Activated CD4-positive, alpha-beta memory T cell treated with anti-CD3 and anti-CD28 coated beads for 36 hours (primary cell): Measurements from ENCODE around the gene SAMD11. TPM values are rescaled to one million over a fixed set of nuclear protein-coding genes. Genes with fewer than 3 reads are reported as not detected.
"Not testable (repeated sequence)": the region's sequence is repeated elsewhere in the genome, so short reads cannot be mapped to it uniquely, and the experiment has no call there.

ENCODE experiments used
- CTCF ChIA-PET: fragments of 350-600 bp; sonication (Branson Sonifier 250); formaldehyde crosslinking; loops from one replicate; lab custom pipeline; 2021; ENCODE audit warnings: antibody characterized with exemption, inconsistent platforms; lab: Charles Lee
- POLR2A ChIA-PET: fragments of 350-600 bp; sonication (Branson Sonifier 250); formaldehyde crosslinking; loops from one replicate; lab custom pipeline; 2021; ENCODE audit warnings: antibody characterized with exemption; lab: Charles Lee
- DNase-seq: peaks from one replicate; pipeline ENCODE4 v3.0.0-alpha.2; 2020
- H3K27ac Mint-ChIP-seq: one replicate; pipeline ENCODE4 v1.8.0; 2021; ENCODE audit warnings: mixed read lengths
- H3K27me3 Mint-ChIP-seq: one replicate; pipeline ENCODE4 v1.8.0; 2021; ENCODE audit warnings: mixed read lengths
- H3K36me3 Mint-ChIP-seq: one replicate; pipeline ENCODE4 v1.8.0; 2021; ENCODE audit warnings: mixed read lengths
- H3K4me1 Mint-ChIP-seq: one replicate; pipeline ENCODE4 v1.8.0; 2021; ENCODE audit warnings: low read depth, mixed read lengths
- H3K4me3 Mint-ChIP-seq: one replicate; pipeline ENCODE4 v1.8.0; 2021; ENCODE audit warnings: mild to moderate bottlenecking, mixed read lengths
- H3K9me3 Mint-ChIP-seq: one replicate; pipeline ENCODE4 v1.8.0; 2021; ENCODE audit warnings: mixed read lengths
- intact Hi-C: fragments of 100-400 bp; cut with micrococcal nuclease; formaldehyde crosslinking; loops from one replicate; pipeline ENCODE4 v1.15.1; 2023
- total RNA-seq, 2 experiments: library from RNA; stranded (reverse); gene quantifications; one replicate each; pipeline ENCODE4 v1.2.3, GENCODE V29; 2021

Gene SAMD11
- total RNA-seq, 2 experiments from 2014 or later, result not detected

- ChIA-PET POLR2A (no interaction called here), CTCF (interaction anchor here (1.5 kb wide), 1 partner anchor 87 kb away, joined by 4 read pairs; no protein-coding TSS in a partner anchor)
- H3K36me3 Mint-ChIP-seq, result peaks cover 6% of the 10 kb centered on the region
- peaks cover 49% of the 10 kb centered on the region for H3K27me3 Mint-ChIP-seq
- H3K4me3 Mint-ChIP-seq, result no peak overlapping the region
- no peak for DNase-seq
- intact Hi-C loops, result no loop called here
- H3K27ac Mint-ChIP-seq, result no peak overlapping the region
- peaks cover 9% of the 10 kb centered on the region for H3K4me1 Mint-ChIP-seq
- H3K9me3 Mint-ChIP-seq, result peaks cover 15% of the 10 kb centered on the region
Measured at GRCh38 chr1:897226-897625, 26.5 kb upstream of the SAMD11 start.

- POLR2A ChIA-PET, H3K4me3 Mint-ChIP-seq, DNase-seq, H3K36me3 Mint-ChIP-seq, H3K4me1 Mint-ChIP-seq, H3K27ac Mint-ChIP-seq, intact Hi-C loops: not testable (repeated sequence)
- Mint-ChIP-seq H3K9me3 (peaks cover 15% of the 10 kb centered on the region), H3K27me3 (peaks cover 49% of the 10 kb centered on the region)
- CTCF ChIA-PET, result interaction anchor here (1.5 kb wide), 1 partner anchor 87 kb away, joined by 4 read pairs; no protein-coding TSS in a partner anchor
Measured at GRCh38 chr1:897951-898350, 25.8 kb upstream of the SAMD11 start.

DNA sequence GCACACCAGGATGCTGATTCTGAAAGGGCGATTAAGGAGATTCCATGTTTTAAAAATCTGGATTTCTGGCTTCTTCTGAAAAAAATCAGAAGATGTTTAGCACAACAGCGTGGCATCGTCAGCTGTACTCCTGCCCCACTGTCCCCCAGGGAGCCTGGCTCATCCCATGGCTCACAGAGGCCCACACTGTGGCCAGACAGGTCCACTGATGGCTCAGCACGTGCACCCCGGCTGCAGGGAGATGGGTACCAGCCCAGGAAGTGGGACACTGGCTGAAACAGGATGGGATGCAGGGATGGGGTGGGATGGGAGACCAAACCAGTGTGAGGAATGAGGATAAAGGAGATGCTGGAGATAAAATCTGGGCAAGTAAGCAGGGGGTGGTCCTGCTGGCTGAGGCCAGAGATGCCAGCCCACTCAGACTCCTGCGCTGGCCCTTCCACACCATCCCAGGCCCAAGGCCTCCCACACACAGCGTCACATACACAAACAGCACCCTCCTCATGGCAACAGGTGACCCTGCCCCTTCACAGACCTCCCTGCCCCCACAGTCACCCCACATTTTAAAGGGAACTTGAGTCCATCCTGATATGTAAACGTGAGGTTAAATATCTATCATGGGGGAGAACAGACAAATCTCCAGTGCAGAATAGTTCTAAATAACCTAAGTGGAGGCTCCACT is 23.9 kb upstream of the SAMD11 start:
- no peak for DNase-seq
- ChIA-PET CTCF (no interaction called here), POLR2A (no interaction called here)
- intact Hi-C loops, result no loop called here
- peaks cover 47% of the 10 kb centered on the region for H3K27me3 Mint-ChIP-seq
- H3K27ac Mint-ChIP-seq, result no peak overlapping the region
- peaks cover 6% of the 10 kb centered on the region for H3K36me3 Mint-ChIP-seq
- H3K9me3 Mint-ChIP-seq, result peaks cover 15% of the 10 kb centered on the region
- no peak overlapping the region for H3K4me3 Mint-ChIP-seq
- peaks cover 11% of the 10 kb centered on the region for H3K4me1 Mint-ChIP-seq

DNA sequence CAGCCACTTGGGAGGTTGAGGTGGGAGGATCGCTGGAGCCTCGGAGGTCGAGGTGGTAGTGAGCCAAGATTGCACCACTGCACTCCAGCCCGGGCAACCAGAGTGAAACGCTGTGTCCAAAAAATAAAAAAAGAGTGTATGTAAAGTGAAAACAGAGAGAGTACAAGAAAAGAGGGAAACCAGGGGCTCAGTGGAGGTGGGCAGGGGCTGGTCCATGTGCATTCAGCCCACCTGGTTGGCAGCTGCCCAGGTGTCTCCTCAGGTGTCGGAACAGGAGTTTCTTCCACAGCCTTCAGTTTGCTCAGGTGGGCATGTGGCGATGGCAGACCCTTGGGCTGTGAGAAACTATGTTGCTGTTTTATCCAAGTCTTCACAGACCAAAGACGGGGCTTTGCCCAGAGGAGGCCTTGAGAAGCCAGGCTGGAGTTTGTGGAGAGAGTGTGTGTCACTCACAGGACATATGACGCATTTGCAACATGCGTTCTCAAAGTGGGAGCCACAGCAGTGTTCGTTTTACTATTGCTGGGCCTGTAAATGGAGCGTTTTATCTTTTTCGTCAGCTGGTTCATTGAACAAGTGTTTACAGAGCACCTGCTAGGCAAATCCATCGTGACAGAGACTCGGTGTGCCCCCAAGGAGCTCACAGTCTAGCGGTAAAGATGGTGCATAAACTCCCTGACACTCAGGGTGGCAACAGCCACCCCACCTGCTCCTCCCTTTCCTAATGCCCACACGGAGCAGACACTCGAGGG is 22.4 kb upstream of the SAMD11 start:
- H3K27me3 Mint-ChIP-seq, result peaks cover 50% of the 10 kb centered on the region
- peaks cover 6% of the 10 kb centered on the region for H3K36me3 Mint-ChIP-seq
- ChIA-PET CTCF (interaction anchor here (1.5 kb wide), 1 partner anchor 75 kb away, joined by 5 read pairs; no protein-coding TSS in a partner anchor), POLR2A (no interaction called here)
- H3K27ac Mint-ChIP-seq, result no peak overlapping the region
- no peak overlapping the region for H3K4me3 Mint-ChIP-seq
- H3K9me3 Mint-ChIP-seq, result peaks cover 15% of the 10 kb centered on the region
- intact Hi-C loops, result no loop called here
- peak; percentile 7 for DNase-seq
- peaks cover 17% of the 10 kb centered on the region for H3K4me1 Mint-ChIP-seq

GRCh38 chr1:902802-903201 is 20.9 kb upstream of the SAMD11 start:
- intact Hi-C loops, result no loop called here
- Mint-ChIP-seq H3K36me3 (peaks cover 3% of the 10 kb centered on the region), H3K4me1 (peaks cover 16% of the 10 kb centered on the region), H3K27me3 (peaks cover 42% of the 10 kb centered on the region), H3K4me3 (no peak overlapping the region), H3K9me3 (peaks cover 9% of the 10 kb centered on the region), H3K27ac (no peak overlapping the region)
- DNase-seq, result no peak
- POLR2A ChIA-PET, result interaction anchor here (0.6 kb wide), 1 partner anchor 1138 kb away, joined by 3 read pairs; no protein-coding TSS in a partner anchor
- CTCF ChIA-PET, result interaction anchor here (0.8 to 1.4 kb wide), 3 partner anchors 33 to 73 kb away, joined by 3 to 4 read pairs (median 3); no protein-coding TSS in a partner anchor

DNA sequence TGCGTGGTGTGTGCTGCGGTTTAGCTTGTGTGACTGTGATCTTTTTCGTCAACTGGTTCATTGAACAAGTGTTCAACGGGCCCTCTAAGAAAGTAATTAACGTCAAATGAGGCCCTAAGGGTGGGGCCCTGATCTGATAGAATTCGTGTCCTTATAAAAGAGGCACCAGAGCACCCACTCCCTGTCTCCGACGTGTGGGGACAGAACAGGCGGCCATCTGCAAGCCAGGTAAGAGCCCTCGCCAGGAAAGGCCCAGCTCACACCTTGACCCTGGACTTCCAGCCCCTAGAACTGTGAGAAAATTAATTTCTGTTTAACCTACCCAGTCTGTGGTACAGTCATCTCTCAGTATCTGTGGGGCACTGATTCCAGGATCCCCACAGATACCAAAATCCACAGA is 20.4 kb upstream of the SAMD11 start:
- Mint-ChIP-seq H3K27me3 (peaks cover 42% of the 10 kb centered on the region), H3K4me1 (peaks cover 12% of the 10 kb centered on the region), H3K27ac (no peak overlapping the region), H3K36me3 (peaks cover 1% of the 10 kb centered on the region), H3K9me3 (peaks cover 4% of the 10 kb centered on the region), H3K4me3 (no peak overlapping the region)
- no peak for DNase-seq
- intact Hi-C loops, result no loop called here
- CTCF ChIA-PET, result interaction anchor here (0.6 to 2.1 kb wide), 5 partner anchors 34 to 80 kb away, joined by 3 to 10 read pairs (median 4); partner anchors contain the start of gene PLEKHN1
- POLR2A ChIA-PET, result no interaction called here

GRCh38 chr1:903721-904271 is 19.9 kb upstream of the SAMD11 start:
- CTCF ChIA-PET, result interaction anchor here (0.6 to 2.1 kb wide), 5 partner anchors 34 to 80 kb away, joined by 3 to 10 read pairs (median 4); partner anchors contain the start of gene PLEKHN1

DNA sequence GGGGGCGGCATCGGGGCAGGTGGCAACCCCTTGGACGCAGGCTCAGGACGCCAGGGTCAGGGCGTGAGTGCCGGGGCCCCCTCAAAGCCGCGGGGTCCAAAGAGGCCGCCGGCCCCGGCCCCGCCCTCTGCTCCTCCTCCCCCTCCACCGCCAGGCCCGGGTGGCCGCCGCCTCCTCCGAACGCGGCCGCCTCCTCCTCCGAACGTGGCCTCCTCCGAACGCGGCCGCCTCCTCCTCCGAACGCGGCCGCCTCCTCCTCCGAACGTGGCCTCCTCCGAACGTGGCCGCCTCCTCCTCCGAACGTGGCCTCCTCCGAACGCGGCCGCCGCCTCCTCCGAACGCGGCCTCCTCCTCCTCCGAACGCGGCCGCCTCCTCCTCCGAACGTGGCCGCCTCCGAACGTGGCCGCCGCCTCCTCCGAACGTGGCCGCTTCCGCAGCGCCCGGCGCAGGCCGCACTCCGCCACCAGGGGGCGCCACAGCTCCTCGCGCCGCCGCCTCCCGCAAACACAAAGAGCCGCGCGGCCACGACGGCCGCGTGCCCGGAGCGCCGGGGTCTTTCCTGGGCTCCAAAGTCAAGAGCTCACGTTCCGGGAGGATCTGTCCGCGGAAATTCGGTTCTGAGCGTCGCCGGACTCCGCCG is 19.3 kb upstream of the SAMD11 start:
- ChIA-PET CTCF (interaction anchor here (0.6 to 2.5 kb wide), 8 partner anchors 15 to 79 kb away, joined by 3 to 19 read pairs (median 8); partner anchors contain the start of genes NOC2L and PLEKHN1), POLR2A (no interaction called here)
- peak; percentile 89 for DNase-seq
- no peaks in the 10 kb centered on the region for H3K9me3 Mint-ChIP-seq
- H3K27ac Mint-ChIP-seq, result no peak overlapping the region
- intact Hi-C loops, result loop anchor here (2.0 kb wide), 1 partner anchor 72 kb away; no protein-coding TSS in a partner anchor
- peaks cover 1% of the 10 kb centered on the region for H3K36me3 Mint-ChIP-seq
- H3K4me1 Mint-ChIP-seq, result peaks cover 7% of the 10 kb centered on the region
- peaks cover 36% of the 10 kb centered on the region for H3K27me3 Mint-ChIP-seq
- peak overlapping the region; percentile 50 for H3K4me3 Mint-ChIP-seq

More at GRCh38 chr1:903721-904271, 19.9 kb upstream of the SAMD11 start:
- no peak overlapping the region for H3K27ac Mint-ChIP-seq
- DNase-seq, result peak; percentile 7
- H3K4me3 Mint-ChIP-seq, result peak overlapping the region; percentile 20
- intact Hi-C loops, result loop anchor here (2.0 kb wide), 1 partner anchor 73 kb away; no protein-coding TSS in a partner anchor
- H3K27me3 Mint-ChIP-seq, result peaks cover 38% of the 10 kb centered on the region
- peaks cover 7% of the 10 kb centered on the region for H3K4me1 Mint-ChIP-seq
- peaks cover 1% of the 10 kb centered on the region for H3K36me3 Mint-ChIP-seq
- H3K9me3 Mint-ChIP-seq, result no peaks in the 10 kb centered on the region
- POLR2A ChIA-PET, result no interaction called here

GRCh38 chr1:905071-905749 is 18.5 kb upstream of the SAMD11 start:
- Mint-ChIP-seq H3K9me3 (no peaks in the 10 kb centered on the region), H3K27me3 (peaks cover 33% of the 10 kb centered on the region), H3K4me3 (peak overlapping the region; percentile 37), H3K27ac (peak overlapping the region; percentile 45), H3K36me3 (peaks cover 1% of the 10 kb centered on the region), H3K4me1 (peaks cover 7% of the 10 kb centered on the region)
- intact Hi-C loops, result loop anchor here (2.0 kb wide), 1 partner anchor 72 kb away; no protein-coding TSS in a partner anchor
- POLR2A ChIA-PET, result interaction anchor here (1.1 kb wide), 1 partner anchor 54 kb away, joined by 5 read pairs; the partner anchor contains the start of gene NOC2L
- CTCF ChIA-PET, result interaction anchor here (0.6 to 2.5 kb wide), 11 partner anchors 14 to 159 kb away, joined by 3 to 19 read pairs (median 5); partner anchors contain the start of genes NOC2L and PLEKHN1
- DNase-seq, result peak; percentile 27

- Mint-ChIP-seq H3K4me3 (no peak overlapping the region), H3K36me3 (peaks cover 1% of the 10 kb centered on the region), H3K27me3 (peaks cover 34% of the 10 kb centered on the region), H3K27ac (no peak overlapping the region), H3K4me1 (peaks cover 7% of the 10 kb centered on the region), H3K9me3 (no peaks in the 10 kb centered on the region)
- intact Hi-C loops, result loop anchor here (2.0 kb wide), 1 partner anchor 71 kb away; no protein-coding TSS in a partner anchor
- ChIA-PET CTCF (interaction anchor here (0.9 to 2.5 kb wide), 6 partner anchors 17 to 158 kb away, joined by 3 to 19 read pairs (median 8); no protein-coding TSS in a partner anchor), POLR2A (interaction anchor here (1.1 kb wide), 2 partner anchors 53 to 62 kb away, joined by 3 to 5 read pairs; partner anchors contain the start of gene NOC2L)
- DNase-seq, result peak; percentile 8
Measured at GRCh38 chr1:905811-906599, 17.7 kb upstream of the SAMD11 start.
